Activated B cell treated with CpG ODN at 0.5 μM for 24 hours (primary cell): ENCODE results near the gene VTI1A. TPM values are rescaled to one million over a fixed set of nuclear protein-coding genes. Genes with fewer than 3 reads are reported as not detected.

Source experiments
- ATAC-seq: fragments of 200-7000 bp; cut with Tn5 transposase; one replicate; pipeline ENCODE4 v1.10.0; 2021; ENCODE audit warnings: low read depth, mild to moderate bottlenecking, moderate library complexity
- CTCF ChIA-PET: fragments of 350-600 bp; sonication (Branson Sonifier 250); formaldehyde crosslinking; loops from one replicate; lab custom pipeline; 2021; ENCODE audit warnings: antibody characterized with exemption; lab: Charles Lee
- POLR2A ChIA-PET: fragments of 350-600 bp; sonication (Branson Sonifier 250); formaldehyde crosslinking; loops from one replicate; lab custom pipeline; 2021; ENCODE audit warnings: antibody characterized with exemption; lab: Charles Lee
- DNase-seq: peaks from one replicate; pipeline ENCODE4 v3.0.0; 2022
- H3K27ac Mint-ChIP-seq: one replicate; pipeline ENCODE4 v1.8.0; 2020; ENCODE audit warnings: mixed read lengths
- H3K27me3 Mint-ChIP-seq: one replicate; pipeline ENCODE4 v1.8.0; 2021; ENCODE audit warnings: mixed read lengths
- H3K36me3 Mint-ChIP-seq: one replicate; pipeline ENCODE4 v1.8.0; 2021; ENCODE audit warnings: low read depth, mixed read lengths
- H3K4me1 Mint-ChIP-seq: one replicate; pipeline ENCODE4 v1.8.0; 2021; ENCODE audit warnings: mixed read lengths
- H3K4me3 Mint-ChIP-seq: one replicate; pipeline ENCODE4 v1.8.0; 2020; ENCODE audit warnings: mild to moderate bottlenecking, mixed read lengths
- H3K9me3 Mint-ChIP-seq: one replicate; pipeline ENCODE4 v1.8.0; 2020; ENCODE audit warnings: mixed read lengths
- CTCF ChIP-seq: fragments of 200-600 bp; IDR thresholded peaks from one replicate; pipeline ENCODE4 v1.8.0; 2022; ENCODE audit warnings: antibody characterized with exemption, mild to moderate bottlenecking
- intact Hi-C: fragments of 100-400 bp; cut with micrococcal nuclease; formaldehyde crosslinking; loops from one replicate; pipeline ENCODE4 v1.15.1; 2024
- total RNA-seq: library from RNA; stranded (reverse); gene quantifications from 2 replicates; pipeline ENCODE4 v1.2.3, GENCODE V29; 2022

Gene VTI1A
- total RNA-seq, 1 donor from 2014 or later, result 74.0 TPM

GRCh38 chr10:112619556-112619955, 172.5 kb downstream of the VTI1A start:
- no peak for TF ChIP-seq CTCF
- ChIA-PET CTCF (no interaction called here), POLR2A (no interaction called here)
- no peak overlapping the region for H3K27ac Mint-ChIP-seq
- peaks cover 12% of the 10 kb centered on the region for H3K9me3 Mint-ChIP-seq
- no peak for ATAC-seq
- no peak overlapping the region for H3K4me3 Mint-ChIP-seq
- no peaks in the 10 kb centered on the region for H3K27me3 Mint-ChIP-seq
- H3K36me3 Mint-ChIP-seq, result peaks cover 21% of the 10 kb centered on the region
- intact Hi-C loops, result no loop called here
- no peaks in the 10 kb centered on the region for H3K4me1 Mint-ChIP-seq
- no peak for DNase-seq

- Mint-ChIP-seq H3K27me3 (no peaks in the 10 kb centered on the region), H3K4me1 (no peaks in the 10 kb centered on the region), H3K36me3 (peaks cover 16% of the 10 kb centered on the region), H3K27ac (no peak overlapping the region), H3K9me3 (no peaks in the 10 kb centered on the region), H3K4me3 (no peak overlapping the region)
- no peak for ATAC-seq
- no peak for TF ChIP-seq CTCF
- ChIA-PET POLR2A (no interaction called here), CTCF (no interaction called here)
- DNase-seq, result no peak
- intact Hi-C loops, result no loop called here
Measured at GRCh38 chr10:112622786-112623185, 175.8 kb downstream of the VTI1A start.

- intact Hi-C loops, result no loop called here
- Mint-ChIP-seq H3K4me3 (no peak overlapping the region), H3K4me1 (no peaks in the 10 kb centered on the region), H3K36me3 (peaks cover 9% of the 10 kb centered on the region), H3K27me3 (no peaks in the 10 kb centered on the region), H3K9me3 (no peaks in the 10 kb centered on the region), H3K27ac (no peak overlapping the region)
- POLR2A ChIA-PET, result no interaction called here
- CTCF ChIA-PET, result no interaction called here
- no peak for DNase-seq
- TF ChIP-seq CTCF, result no peak
- ATAC-seq, result no peak
Measured at GRCh38 chr10:112624546-112625048, 177.6 kb downstream of the VTI1A start.

- ChIA-PET POLR2A (no interaction called here), CTCF (no interaction called here)
- Mint-ChIP-seq H3K27me3 (no peaks in the 10 kb centered on the region), H3K4me1 (no peaks in the 10 kb centered on the region), H3K27ac (no peak overlapping the region), H3K9me3 (no peaks in the 10 kb centered on the region), H3K4me3 (no peak overlapping the region), H3K36me3 (peaks cover 8% of the 10 kb centered on the region)
- TF ChIP-seq CTCF, result no peak
- DNase-seq, result no peak
- intact Hi-C loops, result no loop called here
- no peak for ATAC-seq
Measured at GRCh38 chr10:112628951-112629609, 182.1 kb downstream of the VTI1A start.

GRCh38 chr10:112631501-112632400, 184.7 kb downstream of the VTI1A start:
- no peak for TF ChIP-seq CTCF
- peaks cover 4% of the 10 kb centered on the region for H3K36me3 Mint-ChIP-seq
- POLR2A ChIA-PET, result no interaction called here
- H3K4me1 Mint-ChIP-seq, result no peaks in the 10 kb centered on the region
- CTCF ChIA-PET, result no interaction called here
- no peak overlapping the region for H3K27ac Mint-ChIP-seq
- H3K9me3 Mint-ChIP-seq, result no peaks in the 10 kb centered on the region
- H3K4me3 Mint-ChIP-seq, result no peak overlapping the region
- H3K27me3 Mint-ChIP-seq, result no peaks in the 10 kb centered on the region
- ATAC-seq (no peak), DNase-seq (no peak)
- intact Hi-C loops, result no loop called here
